Measurements from ENCODE around the gene MSI2. TPM values are rescaled to one million over a fixed set of nuclear protein-coding genes. Genes with fewer than 3 reads are reported as not detected.

The MSI2 gene
- total and polyA plus RNA-seq, 8 donors = 35.0 to 49.5 (median 47.5) TPM

DNA sequence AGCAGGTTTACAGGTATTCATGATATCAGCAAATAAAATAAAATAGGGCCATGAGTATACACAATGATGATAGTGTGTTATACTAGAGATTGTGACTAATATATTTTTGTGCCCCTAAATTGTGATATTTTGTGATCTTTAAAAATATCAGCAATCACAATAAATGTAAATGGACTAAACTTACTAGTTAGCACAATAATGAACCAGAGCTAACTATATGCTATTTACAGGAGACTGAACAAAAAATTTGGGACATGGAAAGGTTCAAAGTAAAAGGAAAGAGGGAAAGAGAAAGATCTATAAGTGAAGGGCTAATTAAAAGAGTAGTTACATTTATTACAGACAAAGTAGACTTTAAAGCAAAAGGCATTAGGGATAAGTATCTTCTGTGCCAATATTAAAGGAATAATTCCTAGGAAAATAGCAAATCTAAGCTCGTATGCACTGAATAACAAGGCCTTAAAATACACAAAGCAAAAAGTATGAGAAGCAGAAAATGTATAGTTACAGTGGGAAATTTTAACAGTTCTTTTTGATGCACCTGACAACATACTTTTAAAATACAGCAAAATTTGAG, 5.0 kb upstream of the MSI2 start:
- no peaks in the 10 kb centered on the region for H3K36me3 ChIP-seq
- peaks cover 0 to 9% of the 10 kb centered on the region in 2 donors for H3K27me3 ChIP-seq
- H3K9me3 ChIP-seq = no peaks in the 10 kb centered on the region
- peaks cover 0 to 9% of the 10 kb centered on the region in 2 donors for H3K4me1 ChIP-seq
- no peak for DNase-seq
- intact Hi-C loops (cut with DNase I) = no loop called here
- no peak overlapping the region for H3K4me3 ChIP-seq
- no peak for ATAC-seq
- TF ChIP-seq, protein P1, sequence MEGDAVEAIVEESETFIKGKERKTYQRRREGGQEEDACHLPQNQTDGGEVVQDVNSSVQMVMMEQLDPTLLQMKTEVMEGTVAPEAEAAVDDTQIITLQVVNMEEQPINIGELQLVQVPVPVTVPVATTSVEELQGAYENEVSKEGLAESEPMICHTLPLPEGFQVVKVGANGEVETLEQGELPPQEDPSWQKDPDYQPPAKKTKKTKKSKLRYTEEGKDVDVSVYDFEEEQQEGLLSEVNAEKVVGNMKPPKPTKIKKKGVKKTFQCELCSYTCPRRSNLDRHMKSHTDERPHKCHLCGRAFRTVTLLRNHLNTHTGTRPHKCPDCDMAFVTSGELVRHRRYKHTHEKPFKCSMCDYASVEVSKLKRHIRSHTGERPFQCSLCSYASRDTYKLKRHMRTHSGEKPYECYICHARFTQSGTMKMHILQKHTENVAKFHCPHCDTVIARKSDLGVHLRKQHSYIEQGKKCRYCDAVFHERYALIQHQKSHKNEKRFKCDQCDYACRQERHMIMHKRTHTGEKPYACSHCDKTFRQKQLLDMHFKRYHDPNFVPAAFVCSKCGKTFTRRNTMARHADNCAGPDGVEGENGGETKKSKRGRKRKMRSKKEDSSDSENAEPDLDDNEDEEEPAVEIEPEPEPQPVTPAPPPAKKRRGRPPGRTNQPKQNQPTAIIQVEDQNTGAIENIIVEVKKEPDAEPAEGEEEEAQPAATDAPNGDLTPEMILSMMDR (IDR thresholded peaks at IDR 0.05) = no peak
- no peak overlapping the region for H3K27ac ChIP-seq

DNA sequence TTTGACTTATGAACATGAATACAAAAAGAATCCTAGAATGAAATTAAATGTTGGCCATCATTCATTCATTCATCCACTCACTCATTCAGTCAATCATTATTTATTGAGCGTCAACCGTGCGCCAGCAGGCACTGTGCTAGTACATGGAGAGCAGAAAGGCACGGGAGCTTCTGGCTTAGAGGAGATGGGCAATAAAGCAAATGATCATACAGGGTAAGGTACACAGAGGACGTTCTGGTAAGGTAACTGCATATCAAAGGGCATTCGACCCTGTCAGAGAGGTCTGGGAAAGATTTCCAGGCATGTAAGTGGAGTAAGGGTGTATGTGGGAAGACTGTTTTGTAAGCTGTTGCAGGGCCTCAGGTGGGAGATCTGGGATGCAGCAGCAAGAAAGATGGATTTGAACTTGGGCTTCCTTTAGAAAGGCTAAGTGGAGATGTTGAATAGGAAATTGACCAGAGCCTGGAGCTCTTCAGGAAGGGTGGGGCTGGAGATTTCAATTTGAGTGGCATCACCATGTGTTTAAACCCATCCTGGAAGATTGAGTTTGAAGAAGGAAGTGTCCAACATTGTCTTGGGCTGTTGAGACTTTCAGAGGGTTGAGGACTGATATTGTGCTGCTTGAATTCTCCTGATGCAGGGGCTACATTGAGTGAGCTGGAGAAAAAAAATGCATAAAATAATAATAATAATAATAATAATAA, 2.8 kb upstream of the MSI2 start:
- Histone ChIP-seq H3K36me3 (no peaks in the 10 kb centered on the region), H3K9me3 (no peaks in the 10 kb centered on the region), H3K4me1 (peaks cover 4 to 23% of the 10 kb centered on the region in 2 donors), H3K27me3 (peaks cover 0 to 9% of the 10 kb centered on the region in 2 donors), H3K4me3 (no peak overlapping the region), H3K27ac (no peak overlapping the region)
- intact Hi-C loops (cut with DNase I) = no loop called here
- TF ChIP-seq, protein P1 (IDR thresholded peaks at IDR 0.05) = no peak
- no peak for DNase-seq
- no peak for ATAC-seq

DNA sequence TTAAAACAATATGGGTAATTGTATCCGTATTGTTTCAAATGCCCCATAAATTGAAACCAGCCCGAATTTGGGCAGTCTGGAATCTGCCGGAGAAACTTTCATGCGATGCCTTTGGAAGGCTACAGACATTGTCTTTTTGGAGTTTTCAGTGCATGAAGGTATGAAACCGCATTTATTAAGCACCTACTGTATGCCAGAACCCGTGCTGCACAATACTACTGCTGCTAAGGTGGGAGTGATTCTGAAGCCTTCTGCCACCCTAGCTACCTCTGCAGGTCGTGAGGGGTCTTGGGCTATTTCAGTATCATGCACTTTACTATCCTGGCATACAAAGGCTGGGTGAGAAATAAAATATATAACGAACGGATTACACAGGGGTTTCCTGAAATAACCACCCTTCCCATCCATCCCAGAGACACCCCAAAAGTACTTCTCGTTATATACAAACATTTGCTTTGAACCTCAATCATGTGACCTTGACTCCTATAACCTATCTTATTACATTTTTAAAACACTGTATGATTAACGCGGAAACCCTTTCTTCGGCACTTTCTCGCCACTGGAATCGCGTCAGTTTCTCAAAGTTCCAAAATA, 1.0 kb upstream of the MSI2 start:
- H3K4me3 ChIP-seq = peak overlapping the region; percentile 71 to 80
- ATAC-seq (no peak), DNase-seq (no peak)
- H3K36me3 ChIP-seq = no peaks in the 10 kb centered on the region
- TF ChIP-seq, protein P1 (IDR thresholded peaks at IDR 0.05) = no peak
- peaks cover 0 to 9% of the 10 kb centered on the region in 2 donors for H3K27me3 ChIP-seq
- intact Hi-C loops (cut with DNase I) = no loop called here
- peaks cover 8 to 34% of the 10 kb centered on the region in 2 donors for H3K4me1 ChIP-seq
- no peaks in the 10 kb centered on the region for H3K9me3 ChIP-seq
- peak overlapping the region in 1 of 2 donors; percentile 74 for H3K27ac ChIP-seq

DNA sequence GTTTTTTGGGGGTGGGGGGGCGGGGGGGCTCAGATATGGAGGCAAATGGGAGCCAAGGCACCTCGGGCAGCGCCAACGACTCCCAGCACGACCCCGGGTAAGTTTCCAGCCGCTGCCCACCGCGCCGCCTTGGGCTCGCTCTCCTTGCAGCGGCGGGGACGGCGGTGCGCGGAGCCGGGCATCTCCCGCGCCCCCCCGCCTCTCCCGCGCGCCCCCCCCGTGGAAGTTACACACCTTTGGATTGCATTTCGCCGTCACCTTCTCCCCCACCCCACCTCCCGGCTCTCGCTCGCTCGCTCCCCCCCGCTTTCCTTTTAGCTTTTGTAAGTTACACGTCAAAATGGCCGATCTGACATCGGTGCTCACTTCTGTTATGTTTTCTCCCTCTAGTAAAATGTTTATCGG, 387 bp downstream of the MSI2 start:
- ATAC-seq (peak; percentile 32), DNase-seq (peak in 2 of 4 donors; percentile 37 to 43)
- Histone ChIP-seq H3K27ac (peak overlapping the region in 1 of 2 donors; percentile 74), H3K27me3 (peaks cover 0 to 9% of the 10 kb centered on the region in 2 donors), H3K36me3 (no peaks in the 10 kb centered on the region), H3K4me3 (peak overlapping the region; percentile 71 to 80), H3K4me1 (peaks cover 8 to 34% of the 10 kb centered on the region in 2 donors), H3K9me3 (no peaks in the 10 kb centered on the region)
- intact Hi-C loops (cut with DNase I) = no loop called here
- TF ChIP-seq, protein P1 (IDR thresholded peaks at IDR 0.05) = no peak

Measured in left lung (tissue), 10 donors.